Breast epithelium (tissue), 4 donors: ENCODE results near the gene GPR176. TPM values are rescaled to one million over a fixed set of nuclear protein-coding genes. Genes with fewer than 3 reads are reported as not detected.

Experiments used
- DNase-seq, 2 donors: peaks; one replicate each; pipeline ENCODE4 v3.0.0-alpha.2; 2019; ENCODE audit warnings: low spot score in 2 of 2
- H3K27ac ChIP-seq, 2 donors: fragments of 200-600 bp; sonication (generic) in 1 of 2; one replicate each; pipeline ENCODE4 v1.5.1; 2016 to 2019; ENCODE audit warnings: mild to moderate bottlenecking in 1 of 2
- H3K27me3 ChIP-seq, 2 donors: fragments of 200-600 bp; sonication (generic) in 1 of 2; one replicate each; pipeline versions ENCODE4 v1.5.1 to v1.6.0; 2017 to 2019; ENCODE audit warnings: control low read depth in 1 of 2, mild to moderate bottlenecking in 1 of 2
- H3K36me3 ChIP-seq: fragments of 200-600 bp; one replicate; pipeline ENCODE4 v1.5.1; 2019
- H3K4me1 ChIP-seq, 2 donors: fragments of 200-600 bp; sonication (generic); one replicate each; pipeline ENCODE4 v1.5.1; 2016 to 2019; ENCODE audit warnings: control low read depth in 1 of 2
- H3K4me3 ChIP-seq, 3 donors: fragments of 200-600 bp; sonication (generic); 1 replicate in 2 of 3; 2 replicates in 1 of 3; pipeline ENCODE4 v1.5.1; 2016 to 2019; ENCODE audit warnings: mild to moderate bottlenecking in 3 of 3, moderate library complexity in 2 of 3
- H3K9me3 ChIP-seq, 2 donors: fragments of 200-600 bp; sonication (generic) in 1 of 2; one replicate each; pipeline ENCODE4 v1.5.1; 2016 to 2019; ENCODE audit warnings: control low read depth in 1 of 2
- POLR2A ChIP-seq: fragments of 450-650 bp; IDR thresholded peaks from one replicate; pipeline ENCODE4 v1.6.1; 2016; ENCODE audit warnings: antibody characterized with exemption, mild to moderate bottlenecking, moderate library complexity
- POLR2AphosphoS5 ChIP-seq, 3 donors: sonication (generic); formaldehyde crosslinking; IDR thresholded peaks; one replicate each; pipeline ENCODE4 v1.6.1; 2017; ENCODE audit warnings: antibody characterized with exemption in 3 of 3
- intact Hi-C: fragments of 100-400 bp; cut with DNase I; formaldehyde crosslinking; loops from one replicate; pipeline ENCODE4 v1.15.1; 2023; ENCODE audit warnings: low total_unique reads
- total RNA-seq, 3 donors: library from RNA; depleted of rRNA; stranded (reverse); fragments of >200 nt; gene quantifications; one replicate each; pipeline ENCODE4 v1.1.0, GENCODE V29; 2016
- TF ChIP-seq, protein P1 (sequence below), 3 donors: fragments of 450-650 bp; IDR thresholded peaks; one replicate each; pipeline ENCODE4 v1.5.1; 2016 to 2017; ENCODE audit warnings: antibody characterized with exemption in 3 of 3, mild to moderate bottlenecking in 3 of 3, moderate library complexity in 3 of 3

GPR176 gene
- total RNA-seq, 3 donors from 2014 or later, result 4.4 to 12.1 (median 9.4) TPM

DNA sequence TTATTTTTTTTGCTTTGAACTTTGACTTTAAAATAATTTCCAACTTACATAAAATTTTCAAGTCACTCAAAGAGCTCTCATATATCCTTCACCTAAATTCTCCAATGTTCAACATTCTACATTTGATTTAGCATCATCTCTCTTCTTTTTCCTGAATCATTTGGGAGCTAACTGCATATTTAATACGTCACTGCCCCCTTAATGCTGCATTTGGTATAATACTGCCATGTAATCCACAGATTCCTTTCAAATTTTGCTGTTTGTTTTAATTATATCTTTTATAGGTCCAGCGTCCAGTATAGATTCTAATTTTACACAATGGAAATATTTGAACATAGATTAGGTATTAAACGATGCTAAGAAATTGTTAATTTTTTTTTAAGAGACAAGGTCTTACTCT, 11.5 kb upstream of the GPR176 start:
- no peak overlapping the region for H3K27ac ChIP-seq
- DNase-seq, result no peak
- H3K9me3 ChIP-seq, result no peaks in the 10 kb centered on the region
- no peak overlapping the region for H3K4me3 ChIP-seq
- intact Hi-C loops, result no loop called here
- no peaks in the 10 kb centered on the region for H3K36me3 ChIP-seq
- TF ChIP-seq POLR2A (no peak), POLR2AphosphoS5 (IDR thresholded peaks at IDR 0.05) (no peak)
- TF ChIP-seq, protein P1, sequence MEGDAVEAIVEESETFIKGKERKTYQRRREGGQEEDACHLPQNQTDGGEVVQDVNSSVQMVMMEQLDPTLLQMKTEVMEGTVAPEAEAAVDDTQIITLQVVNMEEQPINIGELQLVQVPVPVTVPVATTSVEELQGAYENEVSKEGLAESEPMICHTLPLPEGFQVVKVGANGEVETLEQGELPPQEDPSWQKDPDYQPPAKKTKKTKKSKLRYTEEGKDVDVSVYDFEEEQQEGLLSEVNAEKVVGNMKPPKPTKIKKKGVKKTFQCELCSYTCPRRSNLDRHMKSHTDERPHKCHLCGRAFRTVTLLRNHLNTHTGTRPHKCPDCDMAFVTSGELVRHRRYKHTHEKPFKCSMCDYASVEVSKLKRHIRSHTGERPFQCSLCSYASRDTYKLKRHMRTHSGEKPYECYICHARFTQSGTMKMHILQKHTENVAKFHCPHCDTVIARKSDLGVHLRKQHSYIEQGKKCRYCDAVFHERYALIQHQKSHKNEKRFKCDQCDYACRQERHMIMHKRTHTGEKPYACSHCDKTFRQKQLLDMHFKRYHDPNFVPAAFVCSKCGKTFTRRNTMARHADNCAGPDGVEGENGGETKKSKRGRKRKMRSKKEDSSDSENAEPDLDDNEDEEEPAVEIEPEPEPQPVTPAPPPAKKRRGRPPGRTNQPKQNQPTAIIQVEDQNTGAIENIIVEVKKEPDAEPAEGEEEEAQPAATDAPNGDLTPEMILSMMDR (IDR thresholded peaks at IDR 0.05), result no peak
- H3K4me1 ChIP-seq, result no peaks in the 10 kb centered on the region
- no peaks in the 10 kb centered on the region for H3K27me3 ChIP-seq

DNA sequence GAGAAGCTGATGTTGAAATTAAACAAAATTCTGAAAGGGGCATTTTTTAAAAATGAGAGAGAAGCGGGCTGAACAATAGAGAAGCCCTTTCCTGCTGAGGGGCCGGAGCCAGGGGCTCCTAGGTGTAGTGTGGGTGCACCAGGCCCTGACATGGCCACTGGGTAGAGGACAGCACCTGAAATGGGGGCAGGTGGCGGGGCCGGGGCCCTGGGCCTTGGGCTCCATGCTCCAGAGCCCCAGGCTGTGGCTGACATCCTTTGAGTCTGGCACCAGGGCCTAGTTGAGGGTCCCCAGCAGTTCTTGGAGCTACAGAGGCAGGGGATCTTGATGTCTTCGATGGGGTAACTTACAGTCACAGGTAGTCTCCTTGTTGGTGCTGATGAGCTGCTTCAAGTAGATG, 6.5 kb upstream of the GPR176 start:
- Histone ChIP-seq H3K4me3 (no peak overlapping the region), H3K27ac (no peak overlapping the region), H3K36me3 (no peaks in the 10 kb centered on the region), H3K27me3 (no peaks in the 10 kb centered on the region), H3K4me1 (no peaks in the 10 kb centered on the region), H3K9me3 (no peaks in the 10 kb centered on the region)
- intact Hi-C loops, result no loop called here
- TF ChIP-seq, protein P1 (IDR thresholded peaks at IDR 0.05), result no peak
- DNase-seq, result no peak

DNA sequence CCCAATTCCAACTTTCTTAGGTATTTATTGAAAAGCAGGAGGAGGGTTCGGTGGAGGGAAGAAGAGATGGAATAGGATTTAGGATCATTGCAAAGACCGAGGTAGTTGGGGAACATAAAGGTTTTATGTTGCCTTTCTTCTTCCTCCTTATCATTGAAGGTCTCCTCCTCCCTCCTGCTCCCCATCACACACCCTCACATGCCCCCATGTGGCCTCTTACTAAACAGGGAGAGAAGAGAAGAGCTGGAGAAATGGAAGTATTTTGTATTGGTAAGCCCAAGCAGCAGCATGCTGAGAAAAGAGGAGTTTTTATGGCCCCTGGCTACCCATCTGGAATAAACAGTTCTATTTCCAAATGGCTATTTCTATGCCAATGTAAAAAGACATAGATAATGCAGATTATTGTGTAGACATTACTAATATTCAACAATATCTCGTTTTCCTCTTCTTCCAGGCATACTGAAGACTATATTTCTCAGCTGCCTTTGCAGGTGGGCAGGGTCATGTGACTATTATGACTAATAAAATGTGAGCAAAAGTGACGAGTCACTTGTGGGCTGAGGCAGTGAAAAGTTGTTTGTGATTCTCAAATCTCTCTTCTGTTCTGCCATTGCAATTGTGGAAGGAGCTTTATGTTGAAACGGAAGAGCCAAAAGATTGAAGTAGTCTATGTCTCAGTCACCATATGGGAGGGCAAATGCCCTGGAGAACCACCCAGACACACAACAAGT, 5.2 kb upstream of the GPR176 start:
- H3K9me3 ChIP-seq, result no peaks in the 10 kb centered on the region
- H3K27ac ChIP-seq, result no peak overlapping the region

DNA sequence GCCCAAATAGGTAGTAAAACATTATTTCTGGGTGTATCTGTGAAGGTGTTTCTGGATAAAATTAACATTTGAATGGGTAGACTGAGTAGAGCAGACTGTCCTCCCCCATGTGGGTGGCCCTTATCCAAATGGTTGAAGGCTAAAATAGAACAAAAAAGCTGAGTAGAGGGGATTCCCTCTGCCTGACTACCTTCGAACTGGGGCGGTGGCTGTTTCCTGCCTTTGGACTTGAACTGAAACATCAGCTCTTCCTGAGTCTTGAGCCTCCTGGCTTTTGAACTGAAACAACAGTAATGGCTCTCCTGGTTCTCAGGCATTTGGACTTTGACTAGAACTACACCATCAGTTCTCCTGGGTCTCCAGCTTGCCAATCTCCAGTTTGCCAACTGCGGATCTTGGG, 4.4 kb upstream of the GPR176 start:
- no peaks in the 10 kb centered on the region for H3K9me3 ChIP-seq
- no peak overlapping the region for H3K27ac ChIP-seq
- DNase-seq, result no peak
- no peaks in the 10 kb centered on the region for H3K36me3 ChIP-seq
- no peak overlapping the region for H3K4me3 ChIP-seq
- intact Hi-C loops, result no loop called here
- H3K4me1 ChIP-seq, result no peaks in the 10 kb centered on the region
- H3K27me3 ChIP-seq, result peaks cover 0 to under 1% of the 10 kb centered on the region in 2 donors
- TF ChIP-seq POLR2AphosphoS5 (IDR thresholded peaks at IDR 0.05) (no peak), POLR2A (no peak)
- TF ChIP-seq, protein P1 (IDR thresholded peaks at IDR 0.05), result no peak

More for the DNA sequence above, 5.2 kb upstream of the GPR176 start:
- intact Hi-C loops, result no loop called here
- DNase-seq, result no peak
- H3K27me3 ChIP-seq, result no peaks in the 10 kb centered on the region
- no peak overlapping the region for H3K4me3 ChIP-seq
- TF ChIP-seq POLR2A (no peak), POLR2AphosphoS5 (IDR thresholded peaks at IDR 0.05) (no peak)
- TF ChIP-seq, protein P1 (IDR thresholded peaks at IDR 0.05), result no peak
- no peaks in the 10 kb centered on the region for H3K4me1 ChIP-seq
- H3K36me3 ChIP-seq, result no peaks in the 10 kb centered on the region

DNA sequence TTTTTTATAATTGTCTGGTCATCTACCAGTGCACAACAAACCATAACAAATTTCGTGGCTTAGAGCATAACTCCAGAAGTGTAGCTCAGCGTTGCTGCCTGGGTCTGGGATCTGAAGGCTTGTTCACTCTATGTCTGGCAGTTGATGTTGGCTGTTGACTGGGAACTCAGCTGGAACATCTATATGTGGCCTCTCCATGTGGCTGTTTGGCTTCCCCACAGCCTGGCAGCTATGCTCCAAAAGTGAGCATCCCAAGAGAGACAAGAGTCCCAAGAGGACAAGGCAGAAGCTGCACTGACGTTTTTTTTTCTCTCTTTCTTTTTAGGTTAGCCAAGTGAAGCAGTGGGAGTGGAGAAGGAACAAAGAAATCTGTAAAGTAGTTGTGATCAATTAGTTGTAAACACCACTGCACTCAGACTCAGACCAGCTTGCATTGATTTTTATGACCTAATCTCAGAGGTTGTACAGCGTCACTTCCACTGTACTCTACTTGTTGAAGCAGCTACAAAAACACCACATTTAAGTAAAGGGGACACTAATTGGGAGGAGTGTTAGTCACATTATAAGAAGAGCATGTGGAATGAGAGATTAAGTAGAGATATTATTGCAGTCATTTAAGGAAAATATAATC, 2.5 kb upstream of the GPR176 start:
- TF ChIP-seq POLR2AphosphoS5 (IDR thresholded peaks at IDR 0.05) (no peak), POLR2A (no peak)
- TF ChIP-seq, protein P1 (IDR thresholded peaks at IDR 0.05), result no peak
- Histone ChIP-seq H3K36me3 (no peaks in the 10 kb centered on the region), H3K27me3 (peaks cover 0 to 2% of the 10 kb centered on the region in 2 donors), H3K4me1 (no peaks in the 10 kb centered on the region), H3K9me3 (no peaks in the 10 kb centered on the region), H3K27ac (no peak overlapping the region), H3K4me3 (no peak overlapping the region)
- no peak for DNase-seq
- intact Hi-C loops, result no loop called here
